Fibroblast of lung (primary cell): ENCODE data around the gene GBA3. TPM values are rescaled to one million over a fixed set of nuclear protein-coding genes. Genes with fewer than 3 reads are reported as not detected.

Source experiments
- DNase-seq, 2 donors: peaks; one replicate each; pipeline versions ENCODE4 v3.0.0 to v3.0.0-alpha.2; 2010; ENCODE audit warnings: low read depth in 2 of 2
- H2AFZ ChIP-seq: 2 replicates; pipeline ENCODE4 v1.5.1; 2012; ENCODE audit warnings: low read length, control low read depth, inconsistent platforms
- H3K27ac ChIP-seq: 2 replicates; pipeline ENCODE4 v1.5.1; 2011; ENCODE audit warnings: low read length, control low read depth; ENCODE audit not compliant: insufficient read depth
- H3K27me3 ChIP-seq: 2 replicates; pipeline ENCODE4 v1.5.1; 2011; ENCODE audit warnings: mild to moderate bottlenecking, low read length; ENCODE audit not compliant: control insufficient read depth, insufficient read depth
- H3K36me3 ChIP-seq: 2 replicates; pipeline ENCODE4 v1.5.1; 2011; ENCODE audit warnings: low read length; ENCODE audit not compliant: control insufficient read depth, insufficient read depth
- H3K4me1 ChIP-seq: 2 replicates; pipeline ENCODE4 v1.5.1; 2011; ENCODE audit warnings: low read length; ENCODE audit not compliant: control insufficient read depth, insufficient read depth; ENCODE audit errors: extremely low read depth
- H3K4me2 ChIP-seq: 2 replicates; pipeline ENCODE4 v1.5.1; 2011; ENCODE audit warnings: low read length, control low read depth; ENCODE audit not compliant: insufficient read depth; ENCODE audit errors: extremely low read depth
- H3K4me3 ChIP-seq, 4 experiments: fragments of 200-600 bp in 1 of 4; sonication (generic) in 1 of 4; replicated peaks in 1 of 4; 2 replicates each; pipeline ENCODE4 v1.5.1; 2011 to 2016; ENCODE audit warnings: low read length in 4 of 4, low read depth in 3 of 4, mild to moderate bottlenecking in 3 of 4, control low read depth in 2 of 4, inconsistent platforms in 1 of 4, mixed read lengths in 1 of 4; ENCODE audit not compliant: insufficient read depth in 1 of 4; ENCODE audit errors: control extremely low read depth in 1 of 4
- H3K79me2 ChIP-seq: 2 replicates; pipeline ENCODE4 v1.5.1; 2012; ENCODE audit warnings: mild to moderate bottlenecking, low read length, inconsistent platforms; ENCODE audit not compliant: control insufficient read depth, insufficient read depth
- H3K9ac ChIP-seq: 2 replicates; pipeline ENCODE4 v1.5.1; 2011; ENCODE audit warnings: mild to moderate bottlenecking, low read length, control low read depth; ENCODE audit not compliant: insufficient read depth
- H3K9me3 ChIP-seq: 2 replicates; pipeline ENCODE4 v1.5.1; 2012; ENCODE audit warnings: low read depth, low read length; ENCODE audit not compliant: control insufficient read depth, insufficient read depth
- H4K20me1 ChIP-seq: 2 replicates; pipeline ENCODE4 v1.5.1; 2011; ENCODE audit warnings: low read length; ENCODE audit not compliant: control insufficient read depth, insufficient read depth; ENCODE audit errors: extremely low read depth
- EZH2 ChIP-seq: IDR thresholded peaks from 2 replicates; pipeline ENCODE4 v1.5.1; 2012; ENCODE audit warnings: low read length, control low read depth, mild to moderate bottlenecking; ENCODE audit errors: missing control alignments
- polyA plus RNA-seq, 2 donors: library from polyadenylated mRNA; depleted of rRNA in 1 of 2; stranded (reverse) in 1 of 2; unstranded in 1 of 2; fragments of >200 nt; gene quantifications; 2 replicates each; pipeline ENCODE4 v1.2.1, GENCODE V29; 2011 to 2012; ENCODE audit warnings: missing spikeins in 1 of 2
- total RNA-seq: library from RNA; depleted of rRNA; stranded (reverse); fragments of >200 nt; gene quantifications from 2 replicates; pipeline ENCODE4 v1.2.1, GENCODE V29; 2014
- TF ChIP-seq, protein P1 (sequence below), 2 donors: IDR thresholded peaks in 1 of 2; conservative IDR thresholded peaks in 1 of 2; 1 replicate in 1 of 2; 2 replicates in 1 of 2; pipeline ENCODE4 v1.5.1; 2011 to 2012; ENCODE audit warnings: low read length in 2 of 2, control low read depth in 1 of 2, inconsistent platforms in 1 of 2, low read depth in 1 of 2, mild to moderate bottlenecking in 1 of 2

The GBA3 gene
- total and polyA plus RNA-seq, 2 donors (not counting 1 experiment from before 2014, with no cell fraction given), result not detected

DNA sequence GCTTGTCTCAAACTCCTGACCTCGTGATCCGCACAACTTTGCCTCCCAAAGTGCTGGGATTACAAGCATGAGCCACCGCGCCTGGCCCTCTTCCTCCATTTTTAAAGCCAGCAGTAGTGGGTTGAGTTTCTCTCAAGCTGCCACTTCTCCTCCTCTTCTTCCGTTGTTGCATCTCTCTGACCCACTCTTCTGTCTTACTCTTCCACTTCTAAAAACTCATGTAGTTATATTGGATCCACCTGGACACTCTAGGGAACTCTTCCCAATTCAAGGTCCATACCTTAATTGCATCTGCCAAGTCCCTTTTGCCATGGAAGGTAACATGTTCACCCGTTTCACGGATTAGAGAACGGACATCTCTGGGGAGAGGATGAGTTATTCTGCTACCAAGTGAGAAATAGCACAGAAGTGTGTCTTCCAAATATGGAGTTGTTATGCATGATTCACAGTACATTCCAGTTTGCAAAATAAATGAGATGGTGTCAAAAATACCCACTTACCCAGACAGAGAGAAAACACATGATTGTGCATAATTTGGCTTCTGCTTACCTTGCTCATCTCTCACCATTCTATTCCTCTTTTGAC lies 51.8 kb downstream of the GBA3 start:
- Histone ChIP-seq H3K27ac (no peak overlapping the region), H3K4me2 (no peak overlapping the region), H3K36me3 (no peaks in the 10 kb centered on the region), H3K9me3 (no peaks in the 10 kb centered on the region), H3K27me3 (no peaks in the 10 kb centered on the region), H3K9ac (no peak overlapping the region), H3K4me1 (no peaks in the 10 kb centered on the region), H3K4me3 (no peak overlapping the region), H4K20me1 (no peaks in the 10 kb centered on the region), H3K79me2 (no peaks in the 10 kb centered on the region), H2AFZ (no peak overlapping the region)
- no peak for DNase-seq
- TF ChIP-seq EZH2, result no peak
- TF ChIP-seq, protein P1, sequence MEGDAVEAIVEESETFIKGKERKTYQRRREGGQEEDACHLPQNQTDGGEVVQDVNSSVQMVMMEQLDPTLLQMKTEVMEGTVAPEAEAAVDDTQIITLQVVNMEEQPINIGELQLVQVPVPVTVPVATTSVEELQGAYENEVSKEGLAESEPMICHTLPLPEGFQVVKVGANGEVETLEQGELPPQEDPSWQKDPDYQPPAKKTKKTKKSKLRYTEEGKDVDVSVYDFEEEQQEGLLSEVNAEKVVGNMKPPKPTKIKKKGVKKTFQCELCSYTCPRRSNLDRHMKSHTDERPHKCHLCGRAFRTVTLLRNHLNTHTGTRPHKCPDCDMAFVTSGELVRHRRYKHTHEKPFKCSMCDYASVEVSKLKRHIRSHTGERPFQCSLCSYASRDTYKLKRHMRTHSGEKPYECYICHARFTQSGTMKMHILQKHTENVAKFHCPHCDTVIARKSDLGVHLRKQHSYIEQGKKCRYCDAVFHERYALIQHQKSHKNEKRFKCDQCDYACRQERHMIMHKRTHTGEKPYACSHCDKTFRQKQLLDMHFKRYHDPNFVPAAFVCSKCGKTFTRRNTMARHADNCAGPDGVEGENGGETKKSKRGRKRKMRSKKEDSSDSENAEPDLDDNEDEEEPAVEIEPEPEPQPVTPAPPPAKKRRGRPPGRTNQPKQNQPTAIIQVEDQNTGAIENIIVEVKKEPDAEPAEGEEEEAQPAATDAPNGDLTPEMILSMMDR (conservative IDR thresholded peaks at IDR 0.05 in 1 of 2, IDR thresholded peaks at IDR 0.05 in 1 of 2; ENCODE audit: low read depth in 1 of 2, low read length in 2 of 2), result no peak

DNA sequence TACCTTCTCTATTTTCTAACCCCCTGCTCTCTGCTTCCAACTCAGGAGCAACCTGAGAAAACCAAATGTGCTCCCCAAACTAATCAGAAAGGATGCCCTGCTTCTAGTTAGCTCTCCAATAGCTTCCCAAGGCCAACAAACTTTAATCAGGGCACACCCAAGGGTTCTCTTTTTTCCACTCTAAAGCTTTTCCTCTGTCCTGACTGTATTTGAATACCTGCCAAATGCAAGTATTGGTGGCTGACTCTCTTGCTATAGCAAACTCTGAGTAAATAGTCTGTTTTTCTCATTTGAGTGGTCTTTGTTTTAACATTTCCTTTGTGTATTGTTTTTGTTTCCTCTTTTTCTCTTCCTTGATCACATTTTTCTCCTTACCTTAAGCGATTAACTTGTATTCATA lies 52.5 kb downstream of the GBA3 start:
- Histone ChIP-seq H3K79me2 (no peaks in the 10 kb centered on the region), H3K4me1 (no peaks in the 10 kb centered on the region), H3K27ac (no peak overlapping the region), H3K27me3 (no peaks in the 10 kb centered on the region), H3K9ac (no peak overlapping the region), H3K9me3 (no peaks in the 10 kb centered on the region), H4K20me1 (no peaks in the 10 kb centered on the region), H3K4me2 (no peak overlapping the region), H2AFZ (no peak overlapping the region), H3K4me3 (no peak overlapping the region), H3K36me3 (no peaks in the 10 kb centered on the region)
- TF ChIP-seq EZH2, result no peak
- TF ChIP-seq, protein P1 (conservative IDR thresholded peaks at IDR 0.05 in 1 of 2, IDR thresholded peaks at IDR 0.05 in 1 of 2; ENCODE audit: low read depth in 1 of 2, low read length in 2 of 2), result no peak
- no peak for DNase-seq

DNA sequence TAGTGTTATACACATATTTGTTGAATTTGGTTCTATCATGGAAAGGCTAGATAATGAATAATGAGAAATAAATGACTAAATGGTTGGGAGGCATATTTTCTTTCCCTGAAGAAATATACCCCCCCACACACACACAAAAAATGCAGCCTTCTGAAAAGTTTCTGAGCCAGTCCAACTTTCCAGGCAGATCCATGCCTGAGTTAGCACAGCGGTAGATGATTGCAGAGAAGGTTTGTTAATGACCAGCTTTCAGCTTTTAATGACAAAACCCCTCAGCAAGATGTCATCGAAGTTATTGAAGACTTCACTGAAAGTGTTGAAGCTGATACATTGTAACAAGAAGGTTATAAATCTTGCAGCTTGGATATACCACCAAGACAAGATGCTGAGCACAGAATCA lies 61.4 kb downstream of the GBA3 start:
- H3K4me1 ChIP-seq, result no peaks in the 10 kb centered on the region
- no peaks in the 10 kb centered on the region for H3K79me2 ChIP-seq
- H2AFZ ChIP-seq, result no peak overlapping the region
- no peaks in the 10 kb centered on the region for H4K20me1 ChIP-seq
- H3K36me3 ChIP-seq, result no peaks in the 10 kb centered on the region
- TF ChIP-seq, protein P1 (conservative IDR thresholded peaks at IDR 0.05 in 1 of 2, IDR thresholded peaks at IDR 0.05 in 1 of 2; ENCODE audit: low read depth in 1 of 2, low read length in 2 of 2), result no peak
- TF ChIP-seq EZH2, result no peak
- no peak overlapping the region for H3K4me2 ChIP-seq
- H3K9me3 ChIP-seq, result no peaks in the 10 kb centered on the region
- H3K4me3 ChIP-seq, result no peak overlapping the region
- no peak for DNase-seq
- no peaks in the 10 kb centered on the region for H3K27me3 ChIP-seq
- no peak overlapping the region for H3K9ac ChIP-seq
- H3K27ac ChIP-seq, result no peak overlapping the region
